Effector memory CD4-positive, alpha-beta T cell (primary cell): ENCODE measurements around the gene CBFA2T3.

Source experiments
- DNase-seq, 3 donors: peaks; one replicate each; pipeline ENCODE4 v3.0.0-alpha.2; 2020
- H3K27ac ChIP-seq: 2 replicates; pipeline ENCODE4 v1.7.0; 2013; ENCODE audit warnings: mild to moderate bottlenecking, low read length, moderate library complexity; ENCODE audit not compliant: insufficient read depth, poor library complexity, severe bottlenecking
- H3K27me3 ChIP-seq: replicated peaks from 2 replicates; pipeline ENCODE4 v1.7.0; 2013; ENCODE audit warnings: mild to moderate bottlenecking, low read length; ENCODE audit not compliant: insufficient read depth, control insufficient read depth, poor library complexity, severe bottlenecking
- H3K36me3 ChIP-seq: 2 replicates; pipeline ENCODE4 v1.7.0; 2013; ENCODE audit warnings: mild to moderate bottlenecking, low read length, moderate library complexity; ENCODE audit not compliant: control insufficient read depth, insufficient read depth
- H3K4me1 ChIP-seq: 2 replicates; pipeline ENCODE4 v1.7.0; 2013; ENCODE audit warnings: low read length, mild to moderate bottlenecking; ENCODE audit not compliant: control insufficient read depth, insufficient read depth, poor library complexity, severe bottlenecking
- H3K4me3 ChIP-seq: 2 replicates; pipeline ENCODE4 v1.7.0; 2013; ENCODE audit warnings: low read length, low read depth, mild to moderate bottlenecking; ENCODE audit not compliant: insufficient read depth, poor library complexity, severe bottlenecking
- H3K9me3 ChIP-seq: 2 replicates; pipeline ENCODE4 v1.7.0; 2013; ENCODE audit warnings: mild to moderate bottlenecking, low read length, moderate library complexity; ENCODE audit not compliant: control insufficient read depth

Gene CBFA2T3

DNA sequence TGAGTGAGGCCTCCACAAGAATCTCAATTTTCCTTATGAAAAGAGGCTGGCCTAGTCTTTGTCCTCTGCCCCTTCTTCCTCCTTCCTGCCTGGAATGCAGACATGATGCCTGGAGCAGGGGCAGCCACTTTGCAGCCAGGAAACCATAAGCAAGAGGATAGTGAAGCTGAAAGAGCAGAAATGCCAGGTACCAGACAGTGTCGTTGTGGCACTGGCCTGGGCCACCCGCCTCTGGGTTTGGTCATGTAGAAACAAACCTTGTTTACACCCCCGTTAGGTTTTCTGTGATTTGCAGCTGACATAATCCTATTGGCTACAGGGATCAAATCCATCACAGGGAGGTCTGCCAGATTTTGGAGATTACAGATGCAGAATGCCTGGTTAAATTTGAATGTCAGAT lies 16.5 kb downstream of the CBFA2T3 start:
- H3K36me3 ChIP-seq: no peaks in the 10 kb centered on the region
- DNase-seq: no peak
- H3K4me1 ChIP-seq: peaks cover 8% of the 10 kb centered on the region
- H3K4me3 ChIP-seq: no peak overlapping the region
- H3K27ac ChIP-seq: no peak overlapping the region
- peaks cover 5% of the 10 kb centered on the region for H3K27me3 ChIP-seq
- H3K9me3 ChIP-seq: no peaks in the 10 kb centered on the region

DNA sequence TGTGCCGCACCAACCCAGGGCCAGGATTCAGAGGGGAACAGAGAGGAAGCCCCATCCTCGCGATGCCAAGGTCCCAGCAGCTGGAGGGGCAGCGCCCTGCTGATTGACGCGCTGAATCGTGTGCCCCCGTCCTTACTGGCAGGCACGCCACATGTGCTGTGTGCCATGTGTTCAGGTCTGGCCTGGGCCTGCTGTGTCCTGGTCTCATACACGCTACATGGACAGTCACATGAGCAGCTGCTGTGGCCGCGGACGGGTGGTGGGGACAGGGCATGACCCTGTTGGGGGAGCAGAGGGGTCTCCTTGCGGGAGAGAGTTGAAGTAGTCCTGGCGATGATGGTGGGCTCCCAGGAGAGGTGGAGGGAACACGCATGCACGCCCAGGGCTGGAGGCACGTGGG lies 18.0 kb downstream of the CBFA2T3 start:
- H3K36me3 ChIP-seq: no peaks in the 10 kb centered on the region
- peaks cover 5% of the 10 kb centered on the region for H3K27me3 ChIP-seq
- H3K27ac ChIP-seq: no peak overlapping the region
- H3K4me1 ChIP-seq: peaks cover 8% of the 10 kb centered on the region
- H3K4me3 ChIP-seq: no peak overlapping the region
- no peaks in the 10 kb centered on the region for H3K9me3 ChIP-seq
- DNase-seq: no peak

DNA sequence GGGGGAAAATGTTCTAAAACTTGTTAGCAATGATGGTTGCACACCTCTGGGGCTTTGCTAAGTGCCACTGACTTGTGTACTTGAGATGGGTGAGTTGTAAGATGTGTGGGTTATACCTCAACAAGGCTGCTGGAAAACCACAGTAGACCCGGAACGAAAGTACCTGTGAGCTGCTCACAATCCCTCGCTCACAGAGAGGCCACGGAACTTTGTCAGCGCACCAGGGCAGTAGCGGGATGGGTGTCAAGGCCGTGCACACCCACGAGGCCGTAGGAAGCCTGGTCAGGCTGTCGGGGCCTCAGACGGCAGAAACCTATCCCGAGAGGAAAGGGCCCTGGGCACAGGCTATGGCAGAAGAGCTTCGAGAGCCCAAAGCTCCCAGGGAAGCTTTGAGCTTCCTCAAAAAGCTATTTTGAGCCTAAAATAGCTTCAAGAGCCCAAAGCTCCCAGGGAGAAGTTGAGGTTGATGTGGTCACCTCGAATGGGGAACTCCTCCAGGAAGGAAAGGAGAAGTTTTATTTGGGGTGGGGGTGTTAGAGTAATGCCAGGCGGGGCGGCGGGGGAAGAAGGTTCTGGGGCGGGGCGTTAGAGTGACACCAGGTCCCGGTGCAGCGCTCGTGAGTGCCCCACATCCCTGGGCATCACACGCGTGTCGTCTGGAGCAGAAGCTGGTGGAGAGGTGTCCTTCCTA lies 19.0 kb downstream of the CBFA2T3 start:
- Histone ChIP-seq H3K4me3 (no peak overlapping the region), H3K27me3 (peaks cover 5% of the 10 kb centered on the region), H3K36me3 (no peaks in the 10 kb centered on the region), H3K27ac (no peak overlapping the region), H3K4me1 (peaks cover 8% of the 10 kb centered on the region), H3K9me3 (no peaks in the 10 kb centered on the region)
- no peak for DNase-seq

- Histone ChIP-seq H3K9me3 (no peaks in the 10 kb centered on the region), H3K4me1 (peaks cover 8% of the 10 kb centered on the region), H3K4me3 (no peak overlapping the region), H3K27me3 (peaks cover 5% of the 10 kb centered on the region), H3K36me3 (no peaks in the 10 kb centered on the region), H3K27ac (no peak overlapping the region)
- DNase-seq: no peak
These were observed 19.6 kb downstream of the CBFA2T3 start for GRCh38 chr16:88957433-88957767.

- Histone ChIP-seq H3K4me1 (peaks cover 8% of the 10 kb centered on the region), H3K9me3 (no peaks in the 10 kb centered on the region), H3K27ac (no peak overlapping the region), H3K4me3 (no peak overlapping the region), H3K27me3 (peaks cover 5% of the 10 kb centered on the region), H3K36me3 (no peaks in the 10 kb centered on the region)
- no peak for DNase-seq
These were observed 20.2 kb downstream of the CBFA2T3 start for GRCh38 chr16:88956546-88957432.

- DNase-seq: no peak
- Histone ChIP-seq H3K4me1 (peaks cover 8% of the 10 kb centered on the region), H3K9me3 (no peaks in the 10 kb centered on the region), H3K36me3 (no peaks in the 10 kb centered on the region), H3K27me3 (peaks cover 5% of the 10 kb centered on the region), H3K27ac (no peak overlapping the region), H3K4me3 (no peak overlapping the region)
These were observed 21.1 kb downstream of the CBFA2T3 start for GRCh38 chr16:88955906-88956305.

DNA sequence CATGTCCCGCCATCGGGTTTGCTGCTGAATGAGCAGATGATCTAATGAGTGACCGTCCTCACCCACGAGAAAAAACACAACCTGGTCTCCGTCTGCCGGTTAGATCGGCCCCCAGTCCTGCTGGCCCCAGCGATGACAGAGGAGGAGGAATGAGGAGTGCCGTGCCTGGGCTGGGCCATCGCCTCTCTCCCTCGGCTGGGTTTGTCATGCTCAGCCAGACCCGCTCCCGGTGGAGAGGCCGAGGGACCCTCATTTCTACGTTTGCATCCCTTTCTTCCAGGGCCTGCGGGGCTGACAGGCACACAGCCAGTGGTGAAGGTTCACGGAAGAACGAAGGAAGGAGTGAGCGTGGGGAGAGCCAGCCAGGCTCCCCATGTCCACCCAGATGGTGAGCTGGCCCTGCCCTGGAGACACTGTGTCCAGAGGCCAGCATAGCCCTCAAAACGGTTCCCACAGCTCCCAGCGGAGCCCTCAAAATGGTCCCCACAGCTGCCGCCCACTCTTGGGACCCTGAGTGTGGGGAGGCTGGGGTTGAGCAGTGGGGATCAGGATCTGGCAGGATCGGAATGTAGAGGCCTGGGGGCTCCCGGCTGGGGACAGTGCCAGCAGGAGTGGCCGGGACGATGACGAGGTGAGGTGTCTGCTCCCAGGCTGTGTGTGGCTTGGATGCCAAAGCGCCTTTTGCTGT lies 23.9 kb downstream of the CBFA2T3 start:
- H3K4me3 ChIP-seq: no peak overlapping the region
- no peaks in the 10 kb centered on the region for H3K9me3 ChIP-seq
- no peak for DNase-seq
- H3K4me1 ChIP-seq: peaks cover 7% of the 10 kb centered on the region
- no peak overlapping the region for H3K27ac ChIP-seq
- no peaks in the 10 kb centered on the region for H3K36me3 ChIP-seq
- peaks cover 5% of the 10 kb centered on the region for H3K27me3 ChIP-seq

GRCh38 chr16:88951989-88952388 lies 25.0 kb downstream of the CBFA2T3 start:
- no peak overlapping the region for H3K27ac ChIP-seq
- DNase-seq: no peak
- no peaks in the 10 kb centered on the region for H3K36me3 ChIP-seq
- H3K27me3 ChIP-seq: peaks cover under 1% of the 10 kb centered on the region
- no peaks in the 10 kb centered on the region for H3K4me1 ChIP-seq
- no peaks in the 10 kb centered on the region for H3K9me3 ChIP-seq
- H3K4me3 ChIP-seq: no peak overlapping the region

- Histone ChIP-seq H3K9me3 (no peaks in the 10 kb centered on the region), H3K4me1 (no peaks in the 10 kb centered on the region), H3K27me3 (no peaks in the 10 kb centered on the region), H3K27ac (no peak overlapping the region), H3K36me3 (no peaks in the 10 kb centered on the region), H3K4me3 (no peak overlapping the region)
- DNase-seq: no peak
These were observed 25.5 kb downstream of the CBFA2T3 start for GRCh38 chr16:88951501-88951900.
